Testis (tissue), 3 donors: ENCODE measurements around the gene GDPD3. TPM values are rescaled to one million over a fixed set of nuclear protein-coding genes. Genes with fewer than 3 reads are reported as not detected.

Experiments
- DNase-seq: peaks from one replicate; pipeline ENCODE4 v3.0.0-alpha.2; 2019
- H3K27ac ChIP-seq, 2 donors: fragments of 200-600 bp; sonication (generic); one replicate each; pipeline ENCODE4 v1.5.1; 2019
- H3K27me3 ChIP-seq: fragments of 200-600 bp; sonication (generic); one replicate; pipeline ENCODE4 v1.5.1; 2019
- H3K36me3 ChIP-seq: fragments of 200-600 bp; sonication (generic); one replicate; pipeline ENCODE4 v1.5.1; 2017; ENCODE audit warnings: low read depth; ENCODE audit errors: missing control alignments
- H3K4me1 ChIP-seq: fragments of 200-600 bp; sonication (generic); one replicate; pipeline ENCODE4 v1.5.1; 2019
- H3K4me3 ChIP-seq, 2 donors: fragments of 200-600 bp; sonication (generic); one replicate each; pipeline ENCODE4 v1.5.1; 2017 to 2019
- H3K9me3 ChIP-seq: fragments of 200-600 bp; sonication (generic); one replicate; pipeline ENCODE4 v1.5.1; 2017
- CTCF ChIP-seq, 3 experiments: fragments of 450-650 bp in 2 of 3; fragments of 200-600 bp in 1 of 3; sonication (generic) in 1 of 3; IDR thresholded peaks; one replicate each; pipeline ENCODE4 v1.5.1; 2016 to 2019; ENCODE audit warnings: antibody characterized with exemption in 3 of 3, mild to moderate bottlenecking in 2 of 3, moderate library complexity in 1 of 3
- POLR2A ChIP-seq: fragments of 450-650 bp; IDR thresholded peaks from one replicate; pipeline ENCODE4 v1.6.1; 2017; ENCODE audit warnings: antibody characterized with exemption, mild to moderate bottlenecking, moderate library complexity
- WGBS, 2 donors: methylation state at CpG; one replicate each; pipeline ENCODE4 v1.1.5; 2018; 5-methylcytosine and 5-hydroxymethylcytosine counted together
- intact Hi-C: fragments of 100-400 bp; cut with DNase I; formaldehyde crosslinking; loops from one replicate; pipeline ENCODE4 v1.15.1; 2023; ENCODE audit warnings: low total_unique reads
- polyA plus RNA-seq: library from polyadenylated mRNA; stranded (reverse); fragments of 350-450 nt; fragmentation: Illumina TruSeq; extraction: RNeasy Lipid Tissue Mini Kit (QIAGEN cat#74804); gene quantifications from one replicate; pipeline ENCODE4 v1.2.3, GENCODE V29; 2014; ENCODE audit warnings: low read depth, low replicate concordance; ENCODE audit not compliant: insufficient read depth
- total RNA-seq, 2 donors: library from RNA; depleted of rRNA; stranded (reverse); fragments of >200 nt; gene quantifications; one replicate each; pipeline ENCODE4 v1.2.3, GENCODE V29; 2016

Gene GDPD3
- total and polyA plus RNA-seq, 3 donors from 2014 or later: 1.5 to 7.2 (median 4.0) TPM

GRCh38 chr16:30060836-30061554, 52.3 kb downstream of the GDPD3 start:
- H3K27me3 ChIP-seq: no peaks in the 10 kb centered on the region
- TF ChIP-seq CTCF (IDR thresholded peaks at IDR 0.05) (no peak), POLR2A (no peak)
- no peaks in the 10 kb centered on the region for H3K36me3 ChIP-seq
- no peak overlapping the region for H3K27ac ChIP-seq
- intact Hi-C loops: no loop called here
- H3K4me3 ChIP-seq: no peak overlapping the region
- WGBS, 2 donors: 63 to 71% methylated on average over 2 of the region's 2 CpGs
- no peaks in the 10 kb centered on the region for H3K9me3 ChIP-seq
- H3K4me1 ChIP-seq: peaks cover 9% of the 10 kb centered on the region
- no peak for DNase-seq

- intact Hi-C loops: no loop called here
- DNase-seq: no peak
- no peaks in the 10 kb centered on the region for H3K9me3 ChIP-seq
- no peaks in the 10 kb centered on the region for H3K36me3 ChIP-seq
- H3K4me1 ChIP-seq: peaks cover 9% of the 10 kb centered on the region
- H3K27me3 ChIP-seq: no peaks in the 10 kb centered on the region
- no peak overlapping the region for H3K27ac ChIP-seq
- 79 to 81% methylated on average over 4 of the region's 4 CpGs for WGBS, 2 donors
- TF ChIP-seq POLR2A: no peak
- TF ChIP-seq CTCF (IDR thresholded peaks at IDR 0.05): no peak
- H3K4me3 ChIP-seq: no peak overlapping the region
Observed at GRCh38 chr16:30060346-30060745, 53.0 kb downstream of the GDPD3 start.

GRCh38 chr16:30054959-30055553, 58.3 kb downstream of the GDPD3 start:
- no peaks in the 10 kb centered on the region for H3K36me3 ChIP-seq
- intact Hi-C loops: no loop called here
- H3K4me3 ChIP-seq: no peak overlapping the region
- no peak for TF ChIP-seq POLR2A
- peak in 1 of 3 experiments; percentile 6 for TF ChIP-seq CTCF (IDR thresholded peaks at IDR 0.05)
- peak; percentile 54 for DNase-seq
- no peaks in the 10 kb centered on the region for H3K27me3 ChIP-seq
- no peak overlapping the region for H3K27ac ChIP-seq
- WGBS, 2 donors: 55 to 63% methylated on average over 6 to 10 of the region's 10 CpGs
- peaks cover 7% of the 10 kb centered on the region for H3K4me1 ChIP-seq
- H3K9me3 ChIP-seq: no peaks in the 10 kb centered on the region

Other genes with a start within 250 kb of the GDPD3 start
- 10 to 100 TPM; 43.7 to 57.5 TPM for gene SEZ6L2, start 214.0 kb downstream of the GDPD3 start, total RNA-seq
- gene SEZ6L2, start 214.0 kb downstream of the GDPD3 start, polyA plus RNA-seq: 40.9 TPM
- 10 to 100 TPM in 1 of 2 donors, 1 to 10 TPM in 1; 6.2 to 13.7 TPM for gene ASPHD1, start 213.0 kb downstream of the GDPD3 start, total RNA-seq
- gene ASPHD1, start 213.0 kb downstream of the GDPD3 start, polyA plus RNA-seq: 11.1 TPM
- 100 to 1,000 TPM; 202 to 241 TPM for gene KCTD13, start 187.3 kb downstream of the GDPD3 start, total RNA-seq
- gene KCTD13, start 187.3 kb downstream of the GDPD3 start, polyA plus RNA-seq: 126 TPM
- 100 to 1,000 TPM; 160 to 203 TPM for gene TMEM219, start 151.5 kb downstream of the GDPD3 start, total RNA-seq
- 280 TPM for gene TMEM219, start 151.5 kb downstream of the GDPD3 start, polyA plus RNA-seq
- 100 to 1,000 TPM; 126 to 140 TPM for gene TAOK2, start 139.7 kb downstream of the GDPD3 start, total RNA-seq
- 66.5 TPM for gene TAOK2, start 139.7 kb downstream of the GDPD3 start, polyA plus RNA-seq
- 10 to 100 TPM; 32.1 to 40.2 TPM for gene HIRIP3, start 117.9 kb downstream of the GDPD3 start, total RNA-seq
- 57.3 TPM for gene HIRIP3, start 117.9 kb downstream of the GDPD3 start, polyA plus RNA-seq
- gene INO80E, start 117.3 kb downstream of the GDPD3 start, total RNA-seq: 10 to 100 TPM; 64.0 to 72.3 TPM
- 98.1 TPM for gene INO80E, start 117.3 kb downstream of the GDPD3 start, polyA plus RNA-seq
- gene DOC2A, start 102.5 kb downstream of the GDPD3 start, total RNA-seq: 10 to 100 TPM; 28.3 to 45.3 TPM
- 75.1 TPM for gene DOC2A, start 102.5 kb downstream of the GDPD3 start, polyA plus RNA-seq
- 10 to 100 TPM; 12.4 to 91.3 TPM for gene C16orf92, start 90.3 kb downstream of the GDPD3 start, total RNA-seq
- gene C16orf92, start 90.3 kb downstream of the GDPD3 start, polyA plus RNA-seq: 20.3 TPM
- 10 to 100 TPM; 51.8 to 82.7 TPM for gene TLCD3B, start 82.3 kb downstream of the GDPD3 start, total RNA-seq
- gene TLCD3B, start 82.3 kb downstream of the GDPD3 start, polyA plus RNA-seq: 194 TPM
- 100 to 1,000 TPM; 373 to 521 TPM for gene ALDOA, start 47.8 kb downstream of the GDPD3 start, total RNA-seq
- 467 TPM for gene ALDOA, start 47.8 kb downstream of the GDPD3 start, polyA plus RNA-seq
- gene PPP4C, start 37.5 kb downstream of the GDPD3 start, total RNA-seq: 100 to 1,000 TPM in 1 of 2 donors, 10 to 100 TPM in 1; 82.1 to 109 TPM
- 154 TPM for gene PPP4C, start 37.5 kb downstream of the GDPD3 start, polyA plus RNA-seq
- gene TBX6, start 21.6 kb downstream of the GDPD3 start, total RNA-seq: 1 to 10 TPM; 1.3 to 2.9 TPM
- gene TBX6, start 21.6 kb downstream of the GDPD3 start, polyA plus RNA-seq: 1.7 TPM
- 10 to 100 TPM; 69.4 to 75.3 TPM for gene YPEL3, start 17.3 kb downstream of the GDPD3 start, total RNA-seq
- 55.3 TPM for gene YPEL3, start 17.3 kb downstream of the GDPD3 start, polyA plus RNA-seq
- 10 to 100 TPM; 69.4 to 81.8 TPM for gene MAPK3, start 9.7 kb upstream of the GDPD3 start, total RNA-seq
- gene MAPK3, start 9.7 kb upstream of the GDPD3 start, polyA plus RNA-seq: 109 TPM
- 1 to 10 TPM; 4.4 to 9.6 TPM for gene CORO1A, start 70.1 kb upstream of the GDPD3 start, total RNA-seq
- gene CORO1A, start 70.1 kb upstream of the GDPD3 start, polyA plus RNA-seq: 19.7 TPM
- gene BOLA2B, start 80.1 kb upstream of the GDPD3 start, total RNA-seq: 100 to 1,000 TPM; 133 to 161 TPM
- 70.9 TPM for gene BOLA2B, start 80.1 kb upstream of the GDPD3 start, polyA plus RNA-seq
- gene SLX1A, start 80.3 kb upstream of the GDPD3 start, total RNA-seq: 10 to 100 TPM; 42.4 to 44.8 TPM
- 10.4 TPM for gene SLX1A, start 80.3 kb upstream of the GDPD3 start, polyA plus RNA-seq
- 10 to 100 TPM in 1 of 2 donors, 1 to 10 TPM in 1; 6.8 to 20.0 TPM for gene SULT1A3, start 85.7 kb upstream of the GDPD3 start, total RNA-seq
- 6.4 TPM for gene SULT1A3, start 85.7 kb upstream of the GDPD3 start, polyA plus RNA-seq
- gene NPIPB13, start 134.9 kb upstream of the GDPD3 start, total RNA-seq: 10 to 100 TPM; 11.0 to 15.7 TPM
- gene NPIPB13, start 134.9 kb upstream of the GDPD3 start, polyA plus RNA-seq: 4.7 TPM
- 10 to 100 TPM; 32.8 to 39.5 TPM for gene CD2BP2, start 241.8 kb upstream of the GDPD3 start, total RNA-seq
- gene CD2BP2, start 241.8 kb upstream of the GDPD3 start, polyA plus RNA-seq: 52.5 TPM